CD4-positive, alpha-beta T cell (primary cell): ENCODE data around the gene GPR137. TPM values are rescaled to one million over a fixed set of nuclear protein-coding genes. Genes with fewer than 3 reads are reported as not detected.

ENCODE experiments used
- ATAC-seq: fragments of 200-7000 bp; cut with Tn5 transposase; one replicate; pipeline ENCODE4 v1.10.0; 2022; ENCODE audit warnings: mild to moderate bottlenecking; ENCODE audit not compliant: poor library complexity
- CTCF ChIA-PET: fragments of 350-600 bp; sonication (Branson Sonifier 250); formaldehyde crosslinking; loops from one replicate; lab custom pipeline; 2021; ENCODE audit warnings: antibody characterized with exemption, inconsistent platforms; lab: Charles Lee
- POLR2A ChIA-PET: fragments of 350-600 bp; sonication (Branson Sonifier 250); formaldehyde crosslinking; loops from one replicate; lab custom pipeline; 2021; ENCODE audit warnings: antibody characterized with exemption, inconsistent platforms; lab: Charles Lee
- DNase-seq, 14 experiments: peaks; one replicate each; pipeline ENCODE4 v3.0.0-alpha.2; 2013 to 2020; ENCODE audit warnings: mixed read lengths in 2 of 14
- H3K27ac ChIP-seq, 2 donors: one replicate each; pipeline versions ENCODE4 v1.5.1 to v1.7.0; 2013; ENCODE audit warnings: low read length in 2 of 2, low read depth in 1 of 2, mild to moderate bottlenecking in 1 of 2
- H3K27me3 ChIP-seq, 2 experiments: 1 replicate in 1 of 2; 2 replicates in 1 of 2; pipeline versions ENCODE4 v1.6.1 to v1.7.0; 2013; ENCODE audit warnings: low read length in 2 of 2, control low read depth in 1 of 2, mild to moderate bottlenecking in 1 of 2, moderate library complexity in 1 of 2; ENCODE audit not compliant: insufficient read depth in 2 of 2, control insufficient read depth in 1 of 2
- H3K36me3 ChIP-seq: one replicate; pipeline ENCODE4 v1.6.1; 2013; ENCODE audit warnings: low read length, control low read depth; ENCODE audit not compliant: insufficient read depth
- H3K4me1 ChIP-seq: one replicate; pipeline ENCODE4 v1.6.1; 2013; ENCODE audit warnings: low read length, control low read depth; ENCODE audit not compliant: insufficient read depth
- H3K4me3 ChIP-seq: one replicate; pipeline ENCODE4 v1.5.1; 2013; ENCODE audit warnings: mild to moderate bottlenecking, low read length, moderate library complexity
- H3K9me3 ChIP-seq, 2 experiments: 1 replicate in 1 of 2; 2 replicates in 1 of 2; pipeline versions ENCODE4 v1.6.1 to v1.7.0; 2013; ENCODE audit warnings: low read length in 2 of 2, mild to moderate bottlenecking in 2 of 2, control low read depth in 1 of 2, moderate library complexity in 1 of 2; ENCODE audit not compliant: control insufficient read depth in 1 of 2, insufficient read depth in 1 of 2
- H3K27ac Mint-ChIP-seq: one replicate; pipeline ENCODE4 v1.8.0; 2020; ENCODE audit warnings: mixed read lengths
- H3K27me3 Mint-ChIP-seq: one replicate; pipeline ENCODE4 v1.8.0; 2021; ENCODE audit warnings: mixed read lengths
- H3K36me3 Mint-ChIP-seq: one replicate; pipeline ENCODE4 v1.8.0; 2021; ENCODE audit warnings: low read depth, mixed read lengths
- H3K4me1 Mint-ChIP-seq: one replicate; pipeline ENCODE4 v1.8.0; 2021; ENCODE audit warnings: low read depth, mixed read lengths
- H3K4me3 Mint-ChIP-seq: one replicate; pipeline ENCODE4 v1.8.0; 2020; ENCODE audit warnings: mild to moderate bottlenecking, mixed read lengths
- H3K9me3 Mint-ChIP-seq: one replicate; pipeline ENCODE4 v1.8.0; 2020; ENCODE audit warnings: mixed read lengths
- intact Hi-C, 2 experiments: fragments of 100-400 bp; cut with DNase I in 1 of 2; cut with micrococcal nuclease in 1 of 2; formaldehyde crosslinking; loops; one replicate each; pipeline versions ENCODE4 v1.15.1 to v1.9.0; 2023 to 2025; cut with DNase I, micrococcal nuclease
- total RNA-seq, 174 experiments: library from RNA in 2 of 174; stranded (reverse) in 2 of 174; gene quantifications; one replicate each; pipeline ENCODE4 v1.2.3 and lab custom pipeline; 2021 to 2026
- TF ChIP-seq, protein P1 (sequence below): fragments of 200-600 bp; IDR thresholded peaks from one replicate; pipeline ENCODE4 v1.8.0; 2022; ENCODE audit warnings: antibody characterized with exemption, mild to moderate bottlenecking

GPR137 gene
- total RNA-seq, 2 experiments from 2014 or later = 13.8 to 16.6 TPM

DNA sequence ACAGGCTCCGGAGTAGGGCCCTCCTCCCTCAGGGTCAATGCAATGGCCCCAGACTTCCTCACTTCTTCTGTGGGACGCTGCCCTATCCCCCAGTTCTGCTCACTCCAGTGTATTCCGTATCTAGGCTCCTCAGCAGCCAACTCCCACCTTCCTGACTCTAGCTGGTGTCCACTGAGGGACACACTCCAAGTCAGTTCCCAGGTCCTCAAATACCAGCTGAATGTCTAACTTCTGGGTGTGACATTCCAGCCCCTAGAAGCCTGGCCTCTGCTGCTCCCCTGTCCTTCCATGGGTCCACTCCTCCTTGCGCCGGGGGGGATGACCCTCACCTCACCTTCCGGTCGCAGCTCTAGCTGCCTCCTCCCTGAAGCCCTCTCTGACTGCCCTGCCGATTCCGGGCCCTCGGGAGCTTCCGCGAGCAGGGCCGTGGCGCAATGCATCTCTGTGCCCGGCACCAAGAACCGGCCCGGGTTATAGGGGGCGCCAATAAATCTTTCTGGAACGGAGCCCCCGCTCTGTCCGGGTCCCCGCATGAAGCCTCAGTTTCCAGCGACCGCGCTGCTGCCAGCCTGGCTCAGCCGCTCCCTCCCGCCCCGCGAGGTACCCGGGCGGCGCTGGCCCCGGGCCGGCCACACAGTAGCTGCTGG is 16.6 kb upstream of the GPR137 start:
- TF ChIP-seq, protein P1, sequence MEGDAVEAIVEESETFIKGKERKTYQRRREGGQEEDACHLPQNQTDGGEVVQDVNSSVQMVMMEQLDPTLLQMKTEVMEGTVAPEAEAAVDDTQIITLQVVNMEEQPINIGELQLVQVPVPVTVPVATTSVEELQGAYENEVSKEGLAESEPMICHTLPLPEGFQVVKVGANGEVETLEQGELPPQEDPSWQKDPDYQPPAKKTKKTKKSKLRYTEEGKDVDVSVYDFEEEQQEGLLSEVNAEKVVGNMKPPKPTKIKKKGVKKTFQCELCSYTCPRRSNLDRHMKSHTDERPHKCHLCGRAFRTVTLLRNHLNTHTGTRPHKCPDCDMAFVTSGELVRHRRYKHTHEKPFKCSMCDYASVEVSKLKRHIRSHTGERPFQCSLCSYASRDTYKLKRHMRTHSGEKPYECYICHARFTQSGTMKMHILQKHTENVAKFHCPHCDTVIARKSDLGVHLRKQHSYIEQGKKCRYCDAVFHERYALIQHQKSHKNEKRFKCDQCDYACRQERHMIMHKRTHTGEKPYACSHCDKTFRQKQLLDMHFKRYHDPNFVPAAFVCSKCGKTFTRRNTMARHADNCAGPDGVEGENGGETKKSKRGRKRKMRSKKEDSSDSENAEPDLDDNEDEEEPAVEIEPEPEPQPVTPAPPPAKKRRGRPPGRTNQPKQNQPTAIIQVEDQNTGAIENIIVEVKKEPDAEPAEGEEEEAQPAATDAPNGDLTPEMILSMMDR = no peak
- POLR2A ChIA-PET = interaction anchor here (0.8 to 6.6 kb wide), 12 partner anchors 15 to 84 kb away, joined by 3 to 125 read pairs (median 34); partner anchors contain the start of genes BAD, DNAJC4, ESRRA and FERMT3
- no peaks in the 10 kb centered on the region for H3K9me3 Mint-ChIP-seq
- Histone ChIP-seq H3K27me3 (no peaks in the 10 kb centered on the region), H3K4me1 (peaks cover 43% of the 10 kb centered on the region), H3K4me3 (peak overlapping the region; percentile 97), H3K9me3 (no peaks in the 10 kb centered on the region), H3K27ac (peak overlapping the region; percentile 92 to 99), H3K36me3 (no peaks in the 10 kb centered on the region)
- no peak for ATAC-seq
- CTCF ChIA-PET = interaction anchor here (1.4 to 3.4 kb wide), 7 partner anchors 17 to 83 kb away, joined by 4 to 19 read pairs (median 6); partner anchors contain the start of genes PPP1R14B, PRDX5, STIP1 and TRMT112
- H3K4me3 Mint-ChIP-seq = peak overlapping the region; percentile 94
- peaks cover 32% of the 10 kb centered on the region for H3K4me1 Mint-ChIP-seq
- intact Hi-C loops = loop anchor here (1.0 kb wide), 4 partner anchors 17 to 64 kb away; partner anchors contain the start of gene PLCB3 (in 1 of the 2)
- H3K27me3 Mint-ChIP-seq = peaks cover 5% of the 10 kb centered on the region
- peaks cover 20% of the 10 kb centered on the region for H3K36me3 Mint-ChIP-seq
- peak overlapping the region; percentile 99 for H3K27ac Mint-ChIP-seq
- peak in 9 of 14 experiments; percentile 23 to 69 (median 50) for DNase-seq

DNA sequence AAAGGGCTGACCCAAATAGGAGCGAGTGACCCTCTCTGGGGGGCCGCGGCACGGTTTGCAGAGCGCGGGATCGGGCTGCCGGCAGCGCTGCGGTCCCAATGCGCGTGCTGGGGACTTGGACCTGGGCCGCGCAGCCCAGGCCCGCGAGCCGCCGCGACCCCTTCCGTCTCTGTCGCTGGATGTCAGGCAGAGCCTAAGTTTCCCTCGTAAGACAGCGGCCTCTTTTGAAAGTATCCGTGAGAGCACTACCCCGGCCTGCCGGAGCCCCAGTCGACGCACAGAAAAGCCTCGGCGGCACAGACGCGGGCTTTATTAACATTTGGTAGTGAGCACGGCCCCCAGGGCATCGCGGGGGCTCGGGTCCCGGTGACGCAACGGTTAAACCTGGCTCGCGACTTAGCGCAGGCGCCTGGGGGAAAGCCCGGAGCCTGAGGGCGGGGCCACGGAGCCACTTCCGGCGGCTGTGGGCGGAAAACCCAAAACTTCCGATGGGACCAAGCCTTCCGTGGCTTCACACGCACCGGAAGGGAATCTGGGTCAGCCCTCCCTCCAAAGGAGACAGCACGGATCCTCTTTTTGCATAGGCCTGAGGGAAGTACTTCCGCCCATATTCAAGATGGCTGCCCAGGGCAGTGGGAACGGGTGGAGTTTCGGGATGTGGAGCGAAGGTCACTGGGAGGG is 16.0 kb upstream of the GPR137 start:
- H3K9me3 Mint-ChIP-seq = no peaks in the 10 kb centered on the region
- H3K27me3 ChIP-seq = no peaks in the 10 kb centered on the region
- POLR2A ChIA-PET = interaction anchor here (0.7 to 6.6 kb wide), 21 partner anchors 14 to 1430 kb away, joined by 3 to 125 read pairs (median 16); partner anchors contain the start of genes BAD, CATSPERZ, CCDC88B and DNAJC4

More for the DNA sequence above, 16.0 kb upstream of the GPR137 start:
- intact Hi-C loops = loop anchor here (1.0 to 5.0 kb wide), 10 partner anchors 16 to 64 kb away; partner anchors contain the start of genes GPR137 (in 2 of the 2), TRMT112 (in 2 of the 2), DNAJC4 (in 1 of the 2) and ESRRA (in 1 of the 2)
- CTCF ChIA-PET = interaction anchor here (0.7 to 3.4 kb wide), 10 partner anchors 23 to 84 kb away, joined by 3 to 19 read pairs (median 6); partner anchors contain the start of genes ESRRA, PPP1R14B, PRDX5 and STIP1
- Mint-ChIP-seq H3K4me1 (peaks cover 32% of the 10 kb centered on the region), H3K36me3 (peaks cover 20% of the 10 kb centered on the region), H3K27ac (peak overlapping the region; percentile 99), H3K27me3 (peaks cover 5% of the 10 kb centered on the region), H3K4me3 (peak overlapping the region; percentile 94)
- peak overlapping the region; percentile 97 for H3K4me3 ChIP-seq
- H3K27ac ChIP-seq = peak overlapping the region; percentile 92 to 99
- peaks cover 43% of the 10 kb centered on the region for H3K4me1 ChIP-seq
- TF ChIP-seq, protein P1 = no peak
- no peaks in the 10 kb centered on the region for H3K9me3 ChIP-seq
- DNase-seq (peak; percentile 94 to 99 (median 96)), ATAC-seq (peak; percentile 68)
- H3K36me3 ChIP-seq = no peaks in the 10 kb centered on the region
